Prostate gland (tissue), 2 donors: Measurements from ENCODE around the gene DCHS2.

Experiments used
- CTCF ChIP-seq, 4 experiments: fragments of 200-600 bp in 2 of 4; fragments of 450-650 bp in 2 of 4; sonication (generic) in 2 of 4; IDR thresholded peaks; 1 replicate in 3 of 4; 2 replicates in 1 of 4; pipeline ENCODE4 v1.5.1; 2016 to 2019; ENCODE audit warnings: antibody characterized with exemption in 4 of 4, mild to moderate bottlenecking in 2 of 4, moderate library complexity in 2 of 4
- POLR2A ChIP-seq: fragments of 450-650 bp; IDR thresholded peaks from one replicate; pipeline ENCODE4 v1.6.1; 2016; ENCODE audit warnings: antibody characterized with exemption, mild to moderate bottlenecking
- POLR2AphosphoS5 ChIP-seq: sonication (generic); formaldehyde crosslinking; IDR thresholded peaks from one replicate; pipeline ENCODE4 v1.6.1; 2017; ENCODE audit warnings: antibody characterized with exemption

DNA sequence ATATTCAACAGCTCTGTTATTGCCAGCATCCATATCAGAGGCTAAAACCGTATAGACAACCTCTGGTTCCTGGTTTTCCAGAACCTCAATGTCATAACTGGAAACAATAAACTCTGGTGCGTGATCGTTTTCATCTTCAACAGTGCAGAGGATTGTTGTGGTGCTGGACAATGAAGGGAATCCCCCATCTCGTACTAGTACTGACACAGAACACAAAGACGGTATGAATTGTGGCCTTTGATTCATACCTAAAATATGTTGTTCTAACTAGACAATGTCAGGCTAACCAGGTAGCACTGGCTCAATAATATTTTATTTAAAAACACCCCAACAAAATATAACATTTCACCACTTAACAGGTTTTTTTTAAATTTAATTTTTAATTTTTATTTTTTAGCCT, 186.9 kb downstream of the DCHS2 start:
- TF ChIP-seq CTCF (IDR thresholded peaks at IDR 0.05) (no peak), POLR2A (no peak), POLR2AphosphoS5 (no peak)
